GM12865 (cell line): ENCODE results near the gene UNG.
A peak's percentile ranks its signal among the peaks of the same experiment; 100 is the strongest.

Source experiments
- DNase-seq: peaks from one replicate; pipeline ENCODE4 v3.0.0; 2010; ENCODE audit warnings: low read depth
- H3K4me3 ChIP-seq: 2 replicates; pipeline ENCODE4 v1.5.1; 2011; ENCODE audit warnings: mild to moderate bottlenecking, low read depth, low read length, control low read depth
- CTCF ChIP-seq: IDR thresholded peaks from 2 replicates; pipeline ENCODE4 v1.5.1; 2011; ENCODE audit warnings: low read length, control low read depth, low read depth, inconsistent platforms; ENCODE audit not compliant: insufficient read depth; ENCODE audit errors: missing control alignments

Gene UNG

GRCh38 chr12:109153821-109154441, 56.5 kb downstream of the UNG start:
- TF ChIP-seq CTCF: no peak
- DNase-seq: no peak

GRCh38 chr12:109154451-109155438, 57.3 kb downstream of the UNG start:
- TF ChIP-seq CTCF: no peak
- H3K4me3 ChIP-seq: peak overlapping the region; percentile 50
- peak; percentile 81 for DNase-seq

More at GRCh38 chr12:109153821-109154441, 56.5 kb downstream of the UNG start:
- H3K4me3 ChIP-seq: no peak overlapping the region; the same call in 1 of the 2 replicates

- H3K4me3 ChIP-seq: no peak overlapping the region
- DNase-seq: no peak
- TF ChIP-seq CTCF: no peak
Measured at GRCh38 chr12:109156036-109156435, 58.6 kb downstream of the UNG start.

GRCh38 chr12:109156586-109156985, 59.2 kb downstream of the UNG start:
- H3K4me3 ChIP-seq: no peak overlapping the region
- DNase-seq: no peak
- no peak for TF ChIP-seq CTCF

GRCh38 chr12:109157986-109158385, 60.6 kb downstream of the UNG start:
- no peak overlapping the region for H3K4me3 ChIP-seq
- TF ChIP-seq CTCF: no peak
- no peak for DNase-seq

GRCh38 chr12:109160433-109160832, 63.0 kb downstream of the UNG start:
- TF ChIP-seq CTCF: no peak
- no peak overlapping the region for H3K4me3 ChIP-seq
- no peak for DNase-seq
